Motor neuron (in vitro differentiated cells): ENCODE results near the gene ADD1. TPM values are rescaled to one million over a fixed set of nuclear protein-coding genes. Genes with fewer than 3 reads are reported as not detected.

Experiments
- ATAC-seq, 8 experiments: fragments of 200-7000 bp; cut with Tn5 transposase; replicated peaks in 6 of 8; 2 replicates each; pipeline ENCODE4 v1.8.0; 2021; ENCODE audit warnings: mild to moderate bottlenecking in 8 of 8, moderate library complexity in 8 of 8
- H3K27ac ChIP-seq, 2 donors: fragments of 250-450 bp; sonication (Bioruptor Pico); 2 replicates each; pipeline ENCODE4 v1.9.0; 2021; ENCODE audit warnings: antibody characterized with exemption in 2 of 2, mild to moderate bottlenecking in 2 of 2, moderate library complexity in 1 of 2
- H3K4me1 ChIP-seq, 2 donors: fragments of 250-450 bp; sonication (Bioruptor Pico); replicated peaks in 1 of 2; 2 replicates each; pipeline ENCODE4 v1.6.1; 2021; ENCODE audit warnings: antibody characterized with exemption in 2 of 2, mild to moderate bottlenecking in 2 of 2, moderate library complexity in 1 of 2
- H3K4me3 ChIP-seq, 5 donors: fragments of 250-450 bp; sonication (Bioruptor Pico); 2 replicates each; pipeline ENCODE4 v1.9.0; 2021; ENCODE audit warnings: antibody characterized with exemption in 5 of 5, mild to moderate bottlenecking in 5 of 5, moderate library complexity in 4 of 5
- WGBS, 10 experiments: fragments of 450-650 bp; shearing (Covaris generic); methylation state at CpG; one replicate each; pipeline ENCODE4 v1.0.0; 2022; 5-methylcytosine and 5-hydroxymethylcytosine counted together
- in situ Hi-C, 9 experiments: fragments of 400-800 bp; cut with MboI; loops; one replicate each; pipeline ENCODE4 v1.15.0; 2021; ENCODE audit warnings: low sequenced_read_pairs in 9 of 9, low pct_unique_long_range_greater_than_20kb in 2 of 9; ENCODE audit not compliant: unreplicated experiment in 9 of 9
- total RNA-seq, 8 experiments: library from RNA; unstranded; fragments of 300-600 nt; gene quantifications; 2 replicates each; pipeline versions ENCODE4 v1.2.3 to v1.2.4, GENCODE V29; 2022

Gene ADD1
- total RNA-seq, 8 experiments from 2014 or later, result 104 to 214 (median 136) TPM

DNA sequence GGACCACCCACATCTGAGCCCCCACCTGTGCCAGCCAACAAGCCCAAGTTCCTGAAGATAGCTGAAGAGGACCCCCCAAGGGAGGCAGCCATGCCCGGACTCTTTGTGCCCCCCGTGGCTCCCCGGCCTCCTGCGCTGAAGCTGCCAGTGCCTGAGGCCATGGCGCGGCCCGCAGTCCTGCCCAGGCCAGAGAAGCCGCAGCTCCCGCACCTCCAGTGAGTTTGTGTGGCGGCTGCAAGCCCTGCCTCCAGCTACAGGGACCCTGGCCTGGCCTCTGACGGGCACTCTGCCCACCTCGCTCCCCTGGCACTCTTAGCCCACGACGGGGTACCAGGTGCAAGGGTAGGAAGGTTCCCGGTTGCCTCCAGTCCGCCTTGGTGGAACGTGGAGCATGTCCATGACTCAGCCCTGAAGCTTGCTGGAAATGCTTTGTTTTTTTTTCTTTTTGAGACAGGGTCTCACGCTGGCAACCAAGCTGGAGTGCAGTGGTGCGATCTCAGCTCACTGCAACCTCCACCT is 13.7 kb upstream of the ADD1 start:
- in situ Hi-C loops, result no loop called here
- H3K27ac ChIP-seq, result no peak overlapping the region
- H3K4me1 ChIP-seq, result no peaks in the 10 kb centered on the region
- WGBS, 10 experiments, result 90 to 100% (median 100%) methylated on average over 1 to 5 of the region's 19 CpGs; no CpG with 5 or more reads in 6 of the 10 experiments
- ATAC-seq, result no peak
- H3K4me3 ChIP-seq, result no peak overlapping the region

DNA sequence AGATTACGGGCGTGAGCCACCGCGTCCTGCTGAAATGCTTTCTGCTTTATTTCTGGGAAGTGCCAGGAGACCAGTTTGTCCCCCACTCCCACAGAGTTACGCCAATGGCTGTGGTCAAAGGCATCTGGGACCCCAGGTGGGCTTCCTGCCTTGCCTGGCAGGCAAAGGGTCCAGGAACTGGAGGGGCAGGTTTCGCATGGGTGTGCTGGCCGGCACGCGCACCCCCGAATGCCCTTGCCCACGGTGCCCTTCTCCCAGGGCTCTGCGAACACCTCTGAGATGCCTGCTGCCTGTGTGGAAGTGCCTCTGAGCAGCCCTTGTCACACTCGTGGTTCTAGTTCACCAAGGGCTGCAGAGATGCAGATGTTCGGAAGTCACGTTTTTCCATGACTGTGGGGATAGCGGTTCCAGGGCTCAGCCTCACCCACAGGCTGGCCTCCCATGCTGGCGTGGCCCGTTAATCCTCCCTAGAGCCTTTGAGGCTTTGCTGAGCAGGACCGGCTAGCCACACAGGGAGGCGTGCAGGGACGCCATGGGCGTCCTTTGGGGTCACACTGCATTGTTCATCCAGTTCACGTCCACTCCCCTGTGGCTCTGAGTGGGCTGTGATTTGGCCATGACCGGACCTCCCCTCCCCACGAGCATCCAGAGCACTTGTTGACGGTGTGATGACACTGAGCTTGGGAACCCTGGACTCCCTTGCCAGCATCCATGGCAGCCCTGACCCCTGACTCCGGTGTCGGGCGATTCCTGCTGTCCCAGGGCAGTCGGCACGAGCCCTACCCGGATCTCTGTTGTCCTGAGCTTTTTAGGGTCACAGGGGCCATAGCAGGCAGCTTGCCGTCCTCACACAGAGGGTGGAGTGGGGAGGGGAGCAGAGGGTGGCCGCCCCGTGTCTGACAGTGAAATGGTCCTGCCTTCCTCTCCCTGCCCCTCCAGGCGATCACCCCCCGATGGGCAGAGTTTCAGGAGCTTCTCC is 12.7 kb upstream of the ADD1 start:
- in situ Hi-C loops, result no loop called here
- H3K4me3 ChIP-seq, result no peak overlapping the region
- no peak overlapping the region for H3K27ac ChIP-seq
- no peak for ATAC-seq
- H3K4me1 ChIP-seq, result no peaks in the 10 kb centered on the region
- WGBS, 10 experiments, result 78 to 93% (median 87%) methylated on average over 1 to 12 of the region's 37 CpGs; no CpG with 5 or more reads in 5 of the 10 experiments

DNA sequence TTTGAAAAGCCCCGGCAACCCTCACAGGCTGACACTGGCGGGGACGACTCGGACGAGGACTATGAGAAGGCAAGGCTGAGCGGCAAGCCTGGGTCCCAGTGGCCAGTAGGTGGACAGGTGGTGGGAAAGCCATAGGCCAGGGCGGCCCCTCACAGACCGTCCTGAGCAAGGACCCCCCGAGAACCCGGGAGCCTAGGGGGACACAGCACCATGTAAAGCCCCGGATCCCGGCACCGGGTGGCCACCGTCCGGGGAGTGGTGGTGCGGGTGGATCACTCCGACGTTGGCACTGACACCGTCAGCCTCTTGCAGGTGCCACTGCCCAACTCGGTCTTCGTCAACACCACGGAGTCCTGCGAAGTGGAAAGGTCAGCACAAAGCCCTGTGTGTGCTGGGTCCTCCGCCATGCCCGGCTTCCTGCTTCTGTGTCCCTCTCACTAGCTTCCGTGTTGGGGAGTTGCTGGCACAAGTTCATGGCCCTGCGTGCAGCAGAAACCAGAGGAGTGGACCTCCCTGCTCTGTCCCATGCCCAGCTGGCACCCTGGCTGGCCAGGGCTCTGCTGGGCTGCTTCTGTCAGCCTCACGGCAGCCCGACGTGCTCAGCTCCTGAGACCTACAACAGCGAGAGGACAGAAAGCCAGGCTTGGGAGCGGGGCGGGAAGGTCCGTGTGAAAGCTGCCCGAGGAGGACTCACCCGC is 11.9 kb upstream of the ADD1 start:
- no peak for ATAC-seq
- peaks cover 0 to 3% of the 10 kb centered on the region in 2 donors for H3K4me1 ChIP-seq
- no peak overlapping the region for H3K27ac ChIP-seq
- in situ Hi-C loops, result no loop called here
- WGBS, 10 experiments, result 91 to 100% (median 98%) methylated on average over 1 to 18 of the region's 36 CpGs; no CpG with 5 or more reads in 4 of the 10 experiments
- H3K4me3 ChIP-seq, result no peak overlapping the region

DNA sequence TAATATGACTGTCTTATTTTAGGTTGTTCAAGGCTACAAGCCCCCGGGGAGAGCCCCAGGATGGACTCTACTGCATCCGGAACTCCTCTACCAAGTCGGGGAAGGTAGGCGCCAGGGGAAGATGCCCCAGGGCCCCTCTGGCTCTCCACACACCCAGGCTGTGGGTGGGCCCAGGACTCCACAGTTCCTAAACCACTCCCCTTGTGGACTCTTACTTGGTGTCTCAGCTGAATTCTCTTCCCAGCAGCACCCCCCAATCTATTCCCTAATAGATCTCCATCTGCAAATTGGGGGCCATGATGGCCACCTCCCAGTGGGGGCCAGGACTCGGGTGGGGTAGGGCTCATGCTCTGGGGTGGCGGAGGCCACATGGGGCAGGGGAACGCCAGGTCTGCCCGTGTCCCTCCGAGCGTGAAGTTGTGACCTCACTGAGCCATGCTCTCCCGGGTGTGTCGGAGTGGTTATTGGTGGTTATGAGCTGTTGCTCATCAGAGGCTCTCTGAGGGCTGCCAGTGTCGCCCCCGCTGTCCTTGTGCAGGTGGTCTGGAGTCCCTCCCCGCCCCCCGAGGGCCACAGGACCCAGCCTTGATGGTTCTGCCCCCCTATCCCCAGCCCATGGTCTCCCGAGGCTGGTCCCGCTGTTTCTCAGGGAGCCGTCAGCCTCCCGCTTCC is 11.2 kb upstream of the ADD1 start:
- H3K4me3 ChIP-seq, result no peak overlapping the region
- WGBS, 10 experiments, result 80 to 100% (median 95%) methylated on average over 1 to 3 of the region's 20 CpGs; no CpG with 5 or more reads in 6 of the 10 experiments
- in situ Hi-C loops, result no loop called here
- peaks cover 5 to 10% of the 10 kb centered on the region in 2 donors for H3K4me1 ChIP-seq
- ATAC-seq, result no peak
- H3K27ac ChIP-seq, result no peak overlapping the region

DNA sequence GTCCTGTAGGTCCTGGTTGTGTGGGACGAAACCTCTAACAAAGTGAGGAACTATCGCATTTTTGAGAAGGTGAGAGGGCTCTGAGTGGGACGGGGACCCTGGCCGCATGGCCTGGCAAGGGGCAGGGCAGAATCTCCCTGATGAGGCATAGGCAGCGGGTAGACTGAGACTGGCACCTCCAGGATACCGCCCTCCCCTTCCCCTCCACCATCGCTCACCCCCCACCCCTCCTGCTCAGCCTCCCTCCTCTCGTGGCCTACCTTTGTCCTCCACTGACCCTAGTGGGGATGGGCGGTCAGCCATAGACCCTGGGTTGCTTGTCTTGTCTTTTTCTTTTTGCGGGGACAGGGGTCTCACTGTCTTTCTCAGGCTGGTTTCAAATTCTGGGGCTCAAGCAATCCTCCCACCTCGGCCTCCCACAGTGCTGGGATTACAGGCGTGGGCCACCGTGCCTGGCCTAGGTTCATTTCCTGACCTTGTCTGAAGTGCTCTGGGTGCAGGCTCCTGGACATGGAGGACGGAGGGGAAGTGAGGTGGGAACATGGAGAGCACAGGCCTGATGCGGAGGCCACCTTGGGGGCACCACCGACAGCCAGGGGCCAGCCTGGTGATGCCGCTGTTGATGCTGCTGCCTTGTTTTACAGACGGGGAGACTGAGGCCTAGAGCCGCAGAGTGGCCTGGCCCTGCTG is 10.5 kb upstream of the ADD1 start:
- no peak overlapping the region for H3K27ac ChIP-seq
- WGBS, 10 experiments, result 76 to 100% (median 94%) methylated on average over 1 to 4 of the region's 19 CpGs; no CpG with 5 or more reads in 6 of the 10 experiments
- peaks cover 12 to 15% of the 10 kb centered on the region in 2 donors for H3K4me1 ChIP-seq
- in situ Hi-C loops, result no loop called here
- no peak overlapping the region for H3K4me3 ChIP-seq
- ATAC-seq, result no peak

DNA sequence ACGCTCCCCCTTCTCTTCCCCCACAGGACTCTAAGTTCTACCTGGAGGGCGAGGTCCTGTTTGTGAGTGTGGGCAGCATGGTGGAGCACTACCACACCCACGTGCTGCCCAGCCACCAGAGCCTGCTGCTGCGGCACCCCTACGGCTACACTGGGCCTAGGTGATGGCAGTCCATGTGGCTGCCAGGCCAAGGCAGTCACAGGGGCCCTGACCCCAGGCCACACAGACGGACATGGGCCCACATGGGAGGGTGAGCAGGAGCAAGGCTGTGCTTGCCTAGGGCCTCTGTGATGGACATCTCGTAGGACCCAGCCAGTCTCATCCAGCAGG is 10.0 kb upstream of the ADD1 start:
- in situ Hi-C loops, result no loop called here
- no peak for ATAC-seq
- Histone ChIP-seq H3K4me3 (no peak overlapping the region), H3K27ac (no peak overlapping the region), H3K4me1 (peaks cover 14 to 15% of the 10 kb centered on the region in 2 donors)
- WGBS, 10 experiments, result 83 to 100% methylated on average over 1 of the region's 7 CpGs; no CpG with 5 or more reads in 8 of the 10 experiments

DNA sequence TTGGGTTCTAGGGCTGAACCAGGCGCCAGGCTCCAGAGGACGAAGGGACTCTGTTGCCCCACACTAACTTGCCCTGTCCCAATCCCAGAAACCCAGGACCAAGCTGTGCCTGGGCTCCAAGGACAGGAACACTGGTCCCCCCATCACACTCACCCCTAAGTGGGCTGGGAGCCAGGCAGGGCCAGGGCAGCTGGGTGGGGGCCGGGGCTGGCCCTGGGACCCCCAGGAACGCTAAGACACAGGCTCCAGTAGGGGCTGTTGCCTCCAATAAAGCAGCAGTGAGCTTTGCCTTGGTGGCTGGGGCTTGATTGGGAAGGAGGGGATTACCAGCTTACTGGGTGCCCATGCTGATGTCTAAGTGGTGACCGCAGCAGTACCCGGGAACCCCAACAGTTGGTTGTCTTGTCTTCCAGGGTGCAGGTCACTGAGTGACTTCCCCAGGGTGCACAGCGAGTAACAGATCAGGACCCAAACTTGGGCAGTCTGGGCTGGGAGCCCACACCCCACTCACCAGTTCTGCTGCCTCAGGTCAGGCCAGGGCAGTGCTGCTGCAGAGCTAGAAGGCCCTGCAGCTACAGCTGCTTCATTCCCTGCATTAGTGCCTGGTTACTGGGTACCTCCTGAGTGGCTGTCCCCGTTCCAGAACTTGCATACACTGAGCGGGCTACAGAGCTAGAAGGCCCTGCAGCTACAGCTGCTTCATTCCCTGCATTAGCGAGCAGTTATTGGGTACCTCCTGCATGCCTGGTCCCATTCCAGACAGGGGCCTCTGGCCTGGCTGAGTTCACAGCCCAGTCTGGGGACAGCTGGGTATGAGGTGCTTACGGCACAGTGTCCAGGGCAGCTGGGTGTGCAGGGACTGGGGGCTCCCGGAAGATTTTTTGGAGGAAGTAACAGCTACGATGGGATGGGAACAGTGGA is 9.4 kb upstream of the ADD1 start:
- no peak overlapping the region for H3K27ac ChIP-seq
- in situ Hi-C loops, result no loop called here
- 20 to 88% (median 71%) methylated on average over 1 to 8 of the region's 13 CpGs; no CpG with 5 or more reads in 6 of the 10 experiments for WGBS, 10 experiments
- peaks cover 14 to 15% of the 10 kb centered on the region in 2 donors for H3K4me1 ChIP-seq
- no peak overlapping the region for H3K4me3 ChIP-seq
- no peak for ATAC-seq

DNA sequence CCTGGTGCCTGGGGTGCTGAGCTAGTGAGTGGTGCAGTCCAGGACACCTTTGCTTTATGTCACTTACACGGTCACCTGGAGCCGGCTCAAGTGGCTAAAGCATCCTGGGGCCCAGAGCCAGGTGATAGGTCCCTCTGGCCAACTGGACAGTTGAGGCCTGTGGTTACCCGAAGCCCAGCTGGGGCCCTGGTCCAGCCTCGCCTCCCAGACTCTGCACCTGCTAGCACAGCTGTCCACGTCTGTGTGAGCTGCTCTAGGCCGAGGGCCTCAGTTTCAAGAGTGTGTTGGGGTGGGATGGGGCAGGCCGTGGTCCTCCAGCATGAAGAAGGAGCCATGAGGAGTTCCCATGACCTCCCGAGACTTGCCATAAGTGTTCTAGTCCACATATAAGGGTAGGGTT is 7.7 kb upstream of the ADD1 start:
- Histone ChIP-seq H3K27ac (no peak overlapping the region), H3K4me3 (no peak overlapping the region), H3K4me1 (peaks cover 14 to 15% of the 10 kb centered on the region in 2 donors)
- in situ Hi-C loops, result no loop called here
- ATAC-seq, result no peak
- 80 to 94% methylated on average over 1 to 3 of the region's 8 CpGs; no CpG with 5 or more reads in 8 of the 10 experiments for WGBS, 10 experiments

DNA sequence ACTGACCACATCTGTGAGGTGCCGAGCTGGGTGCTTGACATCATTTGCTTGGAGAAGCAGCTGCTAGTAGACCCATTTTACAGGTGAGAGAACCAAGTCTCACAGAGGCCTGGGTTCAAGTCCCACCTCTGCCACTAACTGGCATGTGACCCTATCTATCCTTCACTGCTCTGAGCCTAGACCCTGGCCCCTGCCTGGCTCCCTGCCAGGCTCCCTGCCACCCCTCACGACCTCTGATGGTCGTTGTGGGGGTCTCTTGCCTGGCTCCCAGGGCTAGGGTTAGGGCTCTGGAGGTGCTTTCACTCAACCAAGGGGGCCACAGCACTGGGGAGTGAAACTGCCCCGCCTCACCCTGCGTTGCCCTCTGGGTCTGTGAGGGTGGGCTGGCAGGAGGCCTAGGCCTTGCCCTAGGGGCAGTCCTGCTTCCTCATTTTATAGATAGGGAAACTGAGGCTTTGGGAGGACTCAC is 7.2 kb upstream of the ADD1 start:
- WGBS, 10 experiments, result 77 to 100% (median 90%) methylated on average over 1 to 3 of the region's 5 CpGs; no CpG with 5 or more reads in 7 of the 10 experiments
- Histone ChIP-seq H3K4me1 (peaks cover 14 to 15% of the 10 kb centered on the region in 2 donors), H3K4me3 (no peak overlapping the region), H3K27ac (no peak overlapping the region)
- in situ Hi-C loops, result no loop called here
- peak in 1 of 8 experiments; percentile 14 for ATAC-seq

DNA sequence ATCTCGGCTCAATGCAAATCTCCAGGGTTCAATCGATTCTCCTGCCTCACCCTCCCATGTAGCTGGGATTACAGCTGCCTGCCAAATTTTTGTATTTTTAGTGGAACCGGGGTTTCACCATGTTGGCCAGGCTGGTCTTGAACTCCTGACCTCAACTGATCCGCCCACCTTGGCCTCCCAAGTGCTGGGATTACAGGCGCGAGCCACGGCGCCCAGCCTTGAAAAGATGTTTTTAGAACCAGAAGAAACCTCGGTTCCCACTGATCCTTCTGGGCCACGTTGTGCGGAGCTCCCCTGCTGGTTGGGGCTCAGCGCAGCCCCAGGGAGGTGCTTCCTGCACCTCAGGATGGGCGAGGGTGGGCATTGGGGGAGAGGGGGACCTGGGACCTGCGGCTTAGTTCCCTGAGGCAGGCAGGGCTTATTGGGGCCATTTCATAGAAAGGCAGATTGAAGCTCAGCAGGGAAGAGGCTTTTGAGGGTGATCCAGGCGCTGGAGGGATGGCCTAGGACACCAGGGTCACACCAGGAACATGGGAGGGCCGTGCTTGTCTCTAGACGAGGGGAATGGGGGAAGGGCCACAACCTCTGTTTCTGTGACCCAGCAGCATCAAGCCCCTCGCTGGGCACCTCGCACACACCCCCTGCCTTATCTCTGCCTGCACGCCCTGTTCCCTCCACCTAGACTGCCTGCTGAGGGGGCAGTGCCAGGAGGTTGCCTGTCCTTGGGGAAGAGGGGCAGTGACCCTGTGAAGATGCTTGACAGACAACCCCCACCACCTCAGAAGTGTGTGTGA is 6.3 kb upstream of the ADD1 start:
- peak in 4 of 8 experiments; percentile 6 to 19 (median 12) for ATAC-seq
- in situ Hi-C loops, result no loop called here
- Histone ChIP-seq H3K4me3 (no peak overlapping the region), H3K27ac (peak overlapping the region; percentile 14 to 63), H3K4me1 (peaks cover 14 to 15% of the 10 kb centered on the region in 2 donors)
- 0 to 100% (median 66%) methylated on average over 1 to 9 of the region's 20 CpGs; no CpG with 5 or more reads in 2 of the 10 experiments for WGBS, 10 experiments
